Adrenal gland (tissue), 12 donors: ENCODE data around the gene ACSS3. TPM values are rescaled to one million over a fixed set of nuclear protein-coding genes. Genes with fewer than 3 reads are reported as not detected.

Experiments
- DNase-seq, 7 donors: peaks; one replicate each; pipeline ENCODE4 v3.0.0-alpha.2; 2019 to 2020
- H3K27ac ChIP-seq, 5 donors: fragments of 200-600 bp; sonication (generic) in 4 of 5; 1 replicate in 3 of 5; 2 replicates in 2 of 5; pipeline versions ENCODE4 v1.5.1 to v1.8.0; 2016 to 2020; ENCODE audit warnings: mild to moderate bottlenecking in 1 of 5
- H3K27me3 ChIP-seq: fragments of 200-600 bp; 2 replicates; pipeline ENCODE4 v1.8.0; 2021
- H3K36me3 ChIP-seq, 2 donors: fragments of 200-600 bp; replicated peaks in 1 of 2; 1 replicate in 1 of 2; 2 replicates in 1 of 2; pipeline versions ENCODE4 v1.5.1 to v1.8.0; 2018 to 2022
- H3K4me1 ChIP-seq, 2 donors: fragments of 200-600 bp; replicated peaks in 1 of 2; 1 replicate in 1 of 2; 2 replicates in 1 of 2; pipeline versions ENCODE4 v1.5.1 to v1.8.0; 2018 to 2021
- H3K4me3 ChIP-seq, 4 donors: fragments of 200-600 bp; sonication (generic) in 3 of 4; one replicate each; pipeline ENCODE4 v1.5.1; 2016 to 2018
- H3K9me3 ChIP-seq, 3 donors: fragments of 200-600 bp; sonication (generic) in 1 of 3; replicated peaks in 1 of 3; 1 replicate in 2 of 3; 2 replicates in 1 of 3; pipeline versions ENCODE4 v1.5.1 to v1.8.0; 2016 to 2021
- CTCF ChIP-seq, 6 experiments: fragments of 450-650 bp in 4 of 6; fragments of 200-600 bp in 2 of 6; sonication (generic) in 1 of 6; IDR thresholded peaks; 1 replicate in 5 of 6; 2 replicates in 1 of 6; pipeline versions ENCODE4 v1.5.1 to v1.8.0; 2016 to 2021; ENCODE audit warnings: antibody characterized with exemption in 6 of 6, mild to moderate bottlenecking in 2 of 6, moderate library complexity in 1 of 6
- POLR2A ChIP-seq, 2 donors: fragments of 450-650 bp; IDR thresholded peaks; one replicate each; pipeline ENCODE4 v1.6.1; 2017; ENCODE audit warnings: antibody characterized with exemption in 2 of 2, mild to moderate bottlenecking in 2 of 2, moderate library complexity in 1 of 2
- WGBS, 4 donors: extraction: QIAGEN DNeasy Blood & Tissue Kit in 2 of 4; methylation state at CpG; one replicate each; pipeline versions ENCODE4 v1.1.5 to v1.1.7; 2013 to 2017; 5-methylcytosine and 5-hydroxymethylcytosine counted together
- intact Hi-C, 2 donors: fragments of 100-400 bp; cut with DNase I; formaldehyde crosslinking; loops; one replicate each; pipeline versions ENCODE4 v1.14.1 to v1.15.0; 2022 to 2023
- polyA plus RNA-seq, 3 donors: library from polyadenylated mRNA; stranded (reverse); fragments of 200-250 nt in 2 of 3; fragments of 350-450 nt in 1 of 3; fragmentation: Illumina TruSeq in 1 of 3; extraction: RNeasy Lipid Tissue Mini Kit (QIAGEN cat#74804) in 1 of 3; gene quantifications; one replicate each; pipeline ENCODE4 v1.2.3, GENCODE V29; 2013 to 2014
- total RNA-seq, 9 donors: library from RNA; depleted of rRNA in 4 of 9; stranded (reverse); fragments of >200 nt in 4 of 9; fragments of 120-200 nt in 1 of 9; fragmentation: NEBNext Ultra II Directional in 1 of 9; extraction: Animal tissue kit (Norgen Biotek cat#: 25700) in 1 of 9; gene quantifications; one replicate each; pipeline versions ENCODE4 v1.1.0 to v1.2.4, GENCODE V29; 2013 to 2023
- donor health status: healthy with polysubstance abuse.
- donor health status: Bipolar disorder and iron deficiency.
- donor health status: DM: yes; HTN: yes; CAD: no.
- donor health status: DM: no; HTN: no; CAD: no.
- donor health status: DM: no; HTN: no; CAD: no.
- donor health status: DM: yes; HTN: yes; CAD: no.

The ACSS3 gene
- total and polyA plus RNA-seq, 12 donors, result 5.3 to 90.0 (median 36.1) TPM

- no peak for DNase-seq
- no peak for TF ChIP-seq CTCF (IDR thresholded peaks at IDR 0.05)
- intact Hi-C loops, result no loop called here
- WGBS, 4 donors, result 72 to 77% (median 74%) methylated on average over 4 of the region's 4 CpGs
- Histone ChIP-seq H3K9me3 (no peaks in the 10 kb centered on the region), H3K4me3 (no peak overlapping the region), H3K27ac (no peak overlapping the region), H3K36me3 (no peaks in the 10 kb centered on the region), H3K4me1 (peaks cover 20 to 34% of the 10 kb centered on the region in 2 donors), H3K27me3 (no peaks in the 10 kb centered on the region)
Observed at GRCh38 chr12:81212996-81213696, 135.3 kb downstream of the ACSS3 start.

- Histone ChIP-seq H3K4me3 (no peak overlapping the region), H3K36me3 (no peaks in the 10 kb centered on the region), H3K27me3 (no peaks in the 10 kb centered on the region), H3K27ac (no peak overlapping the region), H3K4me1 (peaks cover 3 to 10% of the 10 kb centered on the region in 2 donors), H3K9me3 (no peaks in the 10 kb centered on the region)
- TF ChIP-seq POLR2A (IDR thresholded peaks at IDR 0.05) (no peak), CTCF (IDR thresholded peaks at IDR 0.05) (no peak)
- WGBS, 4 donors, result 91 to 99% (median 94%) methylated on average over 3 of the region's 3 CpGs
- intact Hi-C loops, result no loop called here
- DNase-seq, result no peak
Observed at GRCh38 chr12:81216739-81217138, 138.9 kb downstream of the ACSS3 start.

GRCh38 chr12:81221681-81222080 is 143.8 kb downstream of the ACSS3 start:
- intact Hi-C loops, result no loop called here
- H3K4me1 ChIP-seq, result peaks cover 7 to 9% of the 10 kb centered on the region in 2 donors
- H3K36me3 ChIP-seq, result no peaks in the 10 kb centered on the region
- 18 to 25% (median 21%) methylated on average over 1 of the region's 1 CpG for WGBS, 4 donors
- TF ChIP-seq CTCF (IDR thresholded peaks at IDR 0.05), result no peak
- no peak for TF ChIP-seq POLR2A (IDR thresholded peaks at IDR 0.05)
- H3K9me3 ChIP-seq, result no peaks in the 10 kb centered on the region
- no peak for DNase-seq
- H3K4me3 ChIP-seq, result no peak overlapping the region
- H3K27ac ChIP-seq, result no peak overlapping the region
- no peaks in the 10 kb centered on the region for H3K27me3 ChIP-seq

- Histone ChIP-seq H3K36me3 (no peaks in the 10 kb centered on the region), H3K4me3 (no peak overlapping the region), H3K27me3 (no peaks in the 10 kb centered on the region), H3K27ac (no peak overlapping the region), H3K9me3 (no peaks in the 10 kb centered on the region), H3K4me1 (peaks cover 7 to 9% of the 10 kb centered on the region in 2 donors)
- intact Hi-C loops, result no loop called here
- TF ChIP-seq CTCF (IDR thresholded peaks at IDR 0.05) (no peak), POLR2A (IDR thresholded peaks at IDR 0.05) (no peak)
- no peak for DNase-seq
- 52 to 69% (median 68%) methylated on average over 5 of the region's 5 CpGs for WGBS, 4 donors
Observed at GRCh38 chr12:81222846-81223592, 145.1 kb downstream of the ACSS3 start.
